ENCODE data around the gene WDR13. TPM values are rescaled to one million over a fixed set of nuclear protein-coding genes. Genes with fewer than 3 reads are reported as not detected.
"Not testable (repeated sequence)": the region's sequence is repeated elsewhere in the genome, so short reads cannot be mapped to it uniquely, and the experiment has no call there.

The WDR13 gene
- 178 TPM for polyA plus RNA-seq (2012; ENCODE audit: insufficient read depth, insufficient read length, low read depth)

DNA sequence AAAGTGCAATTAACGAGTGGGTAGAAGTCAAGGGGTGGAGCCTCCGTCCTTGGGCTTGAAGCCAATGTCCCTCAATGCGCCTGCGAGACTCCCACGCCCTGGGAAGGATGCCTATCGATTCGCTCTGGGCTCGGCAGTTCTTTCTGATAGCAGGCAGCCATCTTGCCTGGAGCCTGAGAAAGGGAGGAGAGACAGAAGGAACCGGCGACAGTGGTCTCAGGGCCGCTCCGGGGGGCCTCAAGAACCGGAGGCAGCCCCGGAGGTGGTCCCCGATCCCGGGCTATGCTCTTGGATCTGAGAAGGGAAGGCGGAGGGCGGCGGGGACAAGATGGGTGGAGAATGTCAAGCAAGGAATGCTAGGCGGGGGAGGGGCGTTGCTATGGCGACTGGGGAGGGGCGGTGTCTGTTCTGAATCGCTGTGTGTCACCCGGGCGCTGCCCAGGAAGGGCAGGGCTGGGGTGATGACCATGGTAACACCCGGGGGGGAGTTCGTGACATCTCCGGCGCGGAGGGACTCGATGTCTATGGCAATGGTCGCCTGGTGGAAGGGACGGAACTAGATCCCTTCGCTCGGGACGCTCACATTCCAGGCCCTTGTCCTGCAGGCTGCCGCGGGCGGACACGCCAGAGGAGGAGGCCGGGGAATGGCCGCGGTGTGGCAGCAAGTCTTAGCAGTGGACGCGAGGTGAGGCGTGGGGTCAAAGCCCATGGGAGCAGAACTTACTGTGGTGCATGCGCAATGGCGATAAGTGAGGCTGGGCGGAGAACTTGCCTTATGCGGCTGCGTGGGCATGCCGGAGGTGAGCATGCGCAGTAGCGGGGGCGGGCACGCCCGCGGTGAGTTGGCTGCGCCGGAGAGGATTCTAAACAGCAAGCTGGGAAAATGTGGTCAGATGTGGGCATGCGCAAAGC is at the start of gene WDR13:
Gene WDR13, plus strand, starts transcription at position 140 of the 912 bp plus-strand sequence. Its CDS starts 505 bp downstream, at position 645.
- Histone ChIP-seq H3K9me3 (no peaks in the 10 kb centered on the region), H3K27me3 (no peaks in the 10 kb centered on the region), H3K36me3 (peaks cover 3% of the 10 kb centered on the region; the same call in 1 of the 2 replicates), H3K4me3 (ENCODE audit: low read depth, low read length) (peak within 1 kb of the TSS; percentile 72), H3K4me1 (no peaks in the 10 kb centered on the region)
- no peak for TF ChIP-seq CTCF (IDR thresholded peaks at IDR 0.05; ENCODE audit: low read depth, low read length)
- DNase-seq = peak; percentile 90

- no peak for TF ChIP-seq CTCF (IDR thresholded peaks at IDR 0.05; ENCODE audit: low read depth, low read length)
These were observed 48.4 kb upstream of the WDR13 start for GRCh38 chrX:48548871-48549270.

DNA sequence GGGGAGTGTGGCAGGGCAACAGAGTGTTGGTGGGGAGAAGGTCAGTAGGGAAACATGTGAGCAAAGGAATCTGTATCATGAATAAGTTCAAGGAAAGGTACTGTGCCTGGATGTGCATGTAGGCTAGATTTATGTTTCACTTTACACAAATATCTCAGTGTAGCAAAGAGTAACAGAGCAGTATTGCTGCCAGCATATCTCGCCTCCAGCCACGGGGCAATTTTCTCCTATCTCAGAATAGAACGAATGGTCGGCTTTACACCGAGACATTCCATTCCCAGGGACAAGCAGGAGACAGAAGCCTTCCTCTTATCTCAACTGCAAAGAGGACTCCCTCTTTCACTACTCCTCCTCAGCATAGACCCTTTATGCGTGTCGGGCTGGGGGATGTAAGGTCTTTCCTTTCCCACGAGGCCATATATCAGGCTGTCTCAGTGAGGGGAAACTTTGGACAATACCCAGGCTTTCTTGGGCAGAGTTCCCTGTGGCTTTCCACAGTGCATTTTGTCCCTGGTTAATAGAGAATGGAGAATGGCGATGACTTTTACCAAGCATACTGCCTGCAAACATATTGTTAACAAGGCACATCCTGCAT is 41.5 kb upstream of the WDR13 start:
- not testable (repeated sequence) for H3K9me3 ChIP-seq; H3K4me3 ChIP-seq (ENCODE audit: low read depth, low read length); H3K36me3 ChIP-seq; H3K27me3 ChIP-seq; DNase-seq; H3K4me1 ChIP-seq

More at GRCh38 chrX:48548871-48549270, 48.4 kb upstream of the WDR13 start:
- no peak for DNase-seq
- Histone ChIP-seq H3K9me3 (no peaks in the 10 kb centered on the region), H3K4me1 (no peaks in the 10 kb centered on the region), H3K36me3 (no peaks in the 10 kb centered on the region), H3K4me3 (ENCODE audit: low read depth, low read length) (no peak overlapping the region), H3K27me3 (no peaks in the 10 kb centered on the region)

DNA sequence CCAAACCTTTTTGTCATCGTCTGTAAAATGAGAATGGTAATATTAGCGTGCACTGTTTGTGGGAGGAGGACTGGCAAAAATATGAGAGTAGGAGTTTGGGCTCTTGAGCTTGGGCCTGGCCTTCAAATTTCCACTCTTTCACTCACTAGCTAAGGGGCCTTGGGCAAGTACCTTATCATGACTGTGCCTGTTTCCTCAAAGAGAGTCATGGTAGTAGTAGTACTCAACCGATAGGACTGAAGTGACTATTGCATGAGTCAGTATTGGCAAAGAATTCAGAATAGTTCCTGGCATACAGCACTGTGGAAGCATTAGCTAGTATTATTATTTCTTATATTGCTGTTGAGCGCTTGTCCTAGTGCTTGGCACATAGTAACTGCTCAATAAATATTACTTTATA is 39.0 kb upstream of the WDR13 start:
- Histone ChIP-seq H3K9me3 (no peaks in the 10 kb centered on the region), H3K4me3 (ENCODE audit: low read depth, low read length) (no peak overlapping the region), H3K36me3 (peaks cover 4% of the 10 kb centered on the region; the same call in 1 of the 2 replicates), H3K4me1 (no peaks in the 10 kb centered on the region), H3K27me3 (no peaks in the 10 kb centered on the region)
- no peak for DNase-seq
- no peak for TF ChIP-seq CTCF (IDR thresholded peaks at IDR 0.05; ENCODE audit: low read depth, low read length)

- H3K36me3 ChIP-seq = peaks cover 4% of the 10 kb centered on the region; the same call in 1 of the 2 replicates
These were observed 37.7 kb upstream of the WDR13 start for GRCh38 chrX:48559636-48560035.

DNA sequence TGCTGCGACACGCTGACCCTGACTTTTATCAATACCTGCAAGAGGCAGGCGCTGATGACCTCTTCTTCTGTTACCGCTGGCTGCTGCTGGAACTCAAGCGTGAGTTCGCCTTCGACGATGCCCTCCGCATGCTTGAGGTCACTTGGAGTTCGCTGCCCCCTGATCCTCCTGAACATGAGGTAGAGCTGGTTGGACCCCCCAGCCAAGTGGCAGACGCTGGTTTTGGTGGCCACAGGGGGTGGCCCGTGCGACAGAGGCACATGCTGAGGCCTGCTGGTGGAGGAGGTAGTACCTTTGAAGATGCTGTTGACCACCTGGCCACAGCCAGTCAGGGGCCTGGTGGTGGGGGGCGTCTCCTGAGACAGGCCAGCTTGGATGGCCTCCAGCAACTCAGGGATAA is 37.2 kb upstream of the WDR13 start:
- Histone ChIP-seq H3K4me1 (no peaks in the 10 kb centered on the region), H3K27me3 (no peaks in the 10 kb centered on the region), H3K9me3 (no peaks in the 10 kb centered on the region), H3K4me3 (ENCODE audit: low read depth, low read length) (no peak overlapping the region), H3K36me3 (peaks cover 4% of the 10 kb centered on the region; the same call in 1 of the 2 replicates)
- no peak for TF ChIP-seq CTCF (IDR thresholded peaks at IDR 0.05; ENCODE audit: low read depth, low read length)
- DNase-seq = no peak

More at GRCh38 chrX:48559636-48560035, 37.7 kb upstream of the WDR13 start:
- no peaks in the 10 kb centered on the region for H3K9me3 ChIP-seq
- DNase-seq = no peak
- H3K27me3 ChIP-seq = no peaks in the 10 kb centered on the region
- TF ChIP-seq CTCF (IDR thresholded peaks at IDR 0.05; ENCODE audit: low read depth, low read length) = no peak
- no peaks in the 10 kb centered on the region for H3K4me1 ChIP-seq
- no peak overlapping the region for H3K4me3 ChIP-seq (ENCODE audit: low read depth, low read length)
